Measurements from ENCODE around the gene STK11. TPM values are rescaled to one million over a fixed set of nuclear protein-coding genes. Genes with fewer than 3 reads are reported as not detected.
"Not testable (repeated sequence)": the region's sequence is repeated elsewhere in the genome, so short reads cannot be mapped to it uniquely, and the experiment has no call there.

The STK11 gene
- total and polyA plus RNA-seq, 12 donors: 37.8 to 148 (median 93.7) TPM

DNA sequence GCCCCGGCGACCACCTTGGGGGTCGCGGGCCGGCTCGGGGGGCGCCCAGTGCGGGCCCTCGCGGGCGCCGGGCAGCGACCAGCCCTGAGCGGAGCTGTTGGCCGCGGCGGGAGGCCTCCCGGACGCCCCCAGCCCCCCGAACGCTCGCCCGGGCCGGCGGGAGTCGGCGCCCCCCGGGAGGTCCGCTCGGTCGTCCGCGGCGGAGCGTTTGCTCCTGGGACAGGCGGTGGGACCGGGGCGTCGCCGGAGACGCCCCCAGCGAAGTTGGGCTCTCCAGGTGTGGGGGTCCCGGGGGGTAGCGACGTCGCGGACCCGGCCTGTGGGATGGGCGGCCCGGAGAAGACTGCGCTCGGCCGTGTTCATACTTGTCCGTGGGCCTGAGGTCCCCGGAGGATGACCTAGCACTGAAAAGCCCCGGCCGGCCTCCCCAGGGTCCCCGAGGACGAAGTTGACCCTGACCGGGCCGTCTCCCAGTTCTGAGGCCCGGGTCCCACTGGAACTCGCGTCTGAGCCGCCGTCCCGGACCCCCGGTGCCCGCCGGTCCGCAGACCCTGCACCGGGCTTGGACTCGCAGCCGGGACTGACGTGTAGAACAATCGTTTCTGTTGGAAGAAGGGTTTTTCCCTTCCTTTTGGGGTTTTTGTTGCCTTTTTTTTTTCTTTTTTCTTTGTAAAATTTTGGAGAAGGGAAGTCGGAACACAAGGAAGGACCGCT lies 729 bp downstream of the STK11 start:
- H3K27me3 ChIP-seq: no peaks in the 10 kb centered on the region
- peaks cover 0 to 10% of the 10 kb centered on the region in 2 donors for H3K36me3 ChIP-seq (replicated peaks in 1 of 2)
- DNase-seq: peak in 4 of 7 donors; percentile 24 to 42 (median 34)
- H3K4me1 ChIP-seq (replicated peaks in 1 of 2): peaks cover 37 to 52% of the 10 kb centered on the region in 2 donors
- TF ChIP-seq, protein P1, sequence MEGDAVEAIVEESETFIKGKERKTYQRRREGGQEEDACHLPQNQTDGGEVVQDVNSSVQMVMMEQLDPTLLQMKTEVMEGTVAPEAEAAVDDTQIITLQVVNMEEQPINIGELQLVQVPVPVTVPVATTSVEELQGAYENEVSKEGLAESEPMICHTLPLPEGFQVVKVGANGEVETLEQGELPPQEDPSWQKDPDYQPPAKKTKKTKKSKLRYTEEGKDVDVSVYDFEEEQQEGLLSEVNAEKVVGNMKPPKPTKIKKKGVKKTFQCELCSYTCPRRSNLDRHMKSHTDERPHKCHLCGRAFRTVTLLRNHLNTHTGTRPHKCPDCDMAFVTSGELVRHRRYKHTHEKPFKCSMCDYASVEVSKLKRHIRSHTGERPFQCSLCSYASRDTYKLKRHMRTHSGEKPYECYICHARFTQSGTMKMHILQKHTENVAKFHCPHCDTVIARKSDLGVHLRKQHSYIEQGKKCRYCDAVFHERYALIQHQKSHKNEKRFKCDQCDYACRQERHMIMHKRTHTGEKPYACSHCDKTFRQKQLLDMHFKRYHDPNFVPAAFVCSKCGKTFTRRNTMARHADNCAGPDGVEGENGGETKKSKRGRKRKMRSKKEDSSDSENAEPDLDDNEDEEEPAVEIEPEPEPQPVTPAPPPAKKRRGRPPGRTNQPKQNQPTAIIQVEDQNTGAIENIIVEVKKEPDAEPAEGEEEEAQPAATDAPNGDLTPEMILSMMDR (IDR thresholded peaks at IDR 0.05): no peak
- no peak for TF ChIP-seq POLR2A (IDR thresholded peaks at IDR 0.05)
- intact Hi-C loops (cut with DNase I): no loop called here
- H3K9me3 ChIP-seq (replicated peaks in 1 of 3): no peaks in the 10 kb centered on the region
- H3K4me3 ChIP-seq: peak overlapping the region; percentile 34 to 93 (median 52)
- H3K27ac ChIP-seq: peak overlapping the region; percentile 58 to 91 (median 79)
- 0 to 1% (median 1%) methylated on average over 21 to 78 of the region's 78 CpGs for WGBS, 4 donors

DNA sequence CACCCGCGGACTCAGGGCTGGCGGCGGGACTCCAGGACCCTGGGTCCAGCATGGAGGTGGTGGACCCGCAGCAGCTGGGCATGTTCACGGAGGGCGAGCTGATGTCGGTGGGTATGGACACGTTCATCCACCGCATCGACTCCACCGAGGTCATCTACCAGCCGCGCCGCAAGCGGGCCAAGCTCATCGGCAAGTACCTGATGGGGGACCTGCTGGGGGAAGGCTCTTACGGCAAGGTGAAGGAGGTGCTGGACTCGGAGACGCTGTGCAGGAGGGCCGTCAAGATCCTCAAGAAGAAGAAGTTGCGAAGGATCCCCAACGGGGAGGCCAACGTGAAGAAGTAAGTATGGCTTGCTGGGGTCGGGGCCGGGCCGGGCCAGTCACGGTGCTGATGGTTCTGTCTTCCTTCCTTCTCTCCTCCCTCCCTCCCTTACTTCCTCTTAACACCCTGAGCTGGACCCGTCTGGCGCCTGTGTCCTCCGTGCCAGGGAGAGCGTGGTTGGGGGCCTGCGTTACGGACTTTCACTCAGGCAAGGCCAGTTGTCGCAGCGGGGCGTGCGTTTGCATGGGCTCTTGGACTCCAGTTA lies 1.4 kb downstream of the STK11 start:
- DNase-seq: peak in 4 of 7 donors; percentile 26 to 53 (median 40)
- H3K36me3 ChIP-seq (replicated peaks in 1 of 2): peaks cover 0 to 10% of the 10 kb centered on the region in 2 donors
- no peaks in the 10 kb centered on the region for H3K9me3 ChIP-seq (replicated peaks in 1 of 3)
- peak overlapping the region; percentile 34 to 93 (median 52) for H3K4me3 ChIP-seq
- WGBS, 4 donors: 1 to 2% (median 1%) methylated on average over 17 to 38 of the region's 38 CpGs
- peak overlapping the region; percentile 58 to 91 (median 79) for H3K27ac ChIP-seq
- H3K27me3 ChIP-seq: no peaks in the 10 kb centered on the region
- H3K4me1 ChIP-seq (replicated peaks in 1 of 2): peaks cover 37 to 58% of the 10 kb centered on the region in 2 donors
- intact Hi-C loops (cut with DNase I): no loop called here
- no peak for TF ChIP-seq POLR2A (IDR thresholded peaks at IDR 0.05)
- TF ChIP-seq, protein P1 (IDR thresholded peaks at IDR 0.05): no peak

DNA sequence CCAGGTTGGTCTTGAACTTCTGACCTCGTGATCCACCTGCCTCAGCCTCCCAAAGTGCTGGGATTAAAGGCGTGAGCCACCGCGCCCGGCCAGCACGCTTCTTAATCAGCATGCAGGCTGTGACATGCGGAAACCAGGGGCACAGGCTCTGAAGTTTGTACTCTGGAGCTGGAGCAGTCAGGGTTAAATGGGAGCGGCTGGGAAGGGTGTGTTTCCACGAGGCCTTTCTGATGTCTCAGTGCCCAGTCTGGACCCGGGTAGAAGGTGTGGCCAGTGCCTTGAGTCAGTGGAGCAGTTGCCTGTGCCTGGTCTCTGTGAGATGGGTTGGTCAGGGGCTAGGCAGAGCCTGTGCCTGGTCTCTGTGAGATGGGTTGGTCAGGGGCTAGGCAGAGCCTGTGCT lies 3.3 kb downstream of the STK11 start:
- intact Hi-C loops (cut with DNase I); H3K27me3 ChIP-seq; H3K9me3 ChIP-seq (replicated peaks in 1 of 3): not testable (repeated sequence)
- peak overlapping the region in 3 of 5 donors; percentile 48 to 90 (median 78) for H3K27ac ChIP-seq
- H3K4me1 ChIP-seq (replicated peaks in 1 of 2): peaks cover 43 to 67% of the 10 kb centered on the region in 2 donors
- H3K4me3 ChIP-seq: peak overlapping the region in 1 of 4 donors; percentile 4
- 10 to 75% (median 65%) methylated on average over 1 to 10 of the region's 10 CpGs for WGBS, 4 donors
- TF ChIP-seq POLR2A (IDR thresholded peaks at IDR 0.05): peak in 1 of 2 donors; percentile 14
- peak in 6 of 7 donors; percentile 36 to 72 (median 65) for DNase-seq
- H3K36me3 ChIP-seq (replicated peaks in 1 of 2): peaks cover 0 to 10% of the 10 kb centered on the region in 2 donors

DNA sequence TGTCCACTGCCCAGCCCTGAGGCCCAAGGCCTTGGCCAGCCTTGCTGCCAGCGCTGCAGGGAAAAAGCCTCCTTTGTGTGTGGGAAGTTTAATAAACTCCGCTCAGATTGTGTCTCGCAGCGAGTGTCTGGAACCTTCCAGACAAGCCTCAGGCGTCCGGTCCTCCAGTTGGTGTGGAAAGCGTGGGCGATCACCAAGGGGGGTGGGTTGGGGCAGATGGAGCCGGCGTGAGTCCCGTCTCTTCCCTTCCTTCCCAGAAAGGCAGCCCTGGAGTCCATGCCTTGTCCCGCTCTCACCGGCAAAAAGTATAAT lies 4.6 kb downstream of the STK11 start:
- peak in 6 of 7 donors; percentile 45 to 69 (median 58) for DNase-seq
- H3K27me3 ChIP-seq: no peaks in the 10 kb centered on the region
- H3K36me3 ChIP-seq (replicated peaks in 1 of 2): peaks cover 0 to 10% of the 10 kb centered on the region in 2 donors
- peak overlapping the region in 1 of 4 donors; percentile 13 for H3K4me3 ChIP-seq
- H3K9me3 ChIP-seq (replicated peaks in 1 of 3): no peaks in the 10 kb centered on the region
- no peak for TF ChIP-seq POLR2A (IDR thresholded peaks at IDR 0.05)
- TF ChIP-seq, protein P1 (IDR thresholded peaks at IDR 0.05): no peak
- peaks cover 54 to 68% of the 10 kb centered on the region in 2 donors for H3K4me1 ChIP-seq (replicated peaks in 1 of 2)
- intact Hi-C loops (cut with DNase I): no loop called here
- WGBS, 4 donors: 24 to 63% (median 55%) methylated on average over 6 to 13 of the region's 13 CpGs
- H3K27ac ChIP-seq: peak overlapping the region in 4 of 5 donors; percentile 1 to 90 (median 63)
